DOHH2 (cell line): Measurements from ENCODE around the gene CHML.

Experiments used
- H3F3A ChIP-seq: fragments of 200-600 bp; sonication (generic), shearing (Covaris generic); 2 replicates; pipeline ENCODE4 v1.6.0; 2016; ENCODE audit warnings: antibody characterized with exemption, mild to moderate bottlenecking; ENCODE audit not compliant: control insufficient read depth, insufficient read depth
- H3K27ac ChIP-seq: fragments of 200-600 bp; sonication (generic); 2 replicates; pipeline ENCODE4 v1.5.1; 2014; ENCODE audit warnings: low read depth, mild to moderate bottlenecking, low read length, moderate library complexity
- H3K27me3 ChIP-seq: fragments of 200-600 bp; sonication (generic); 2 replicates; pipeline ENCODE4 v1.6.1; 2014; ENCODE audit warnings: mild to moderate bottlenecking, low read length, mixed read lengths; ENCODE audit not compliant: control insufficient read depth
- H3K36me3 ChIP-seq: fragments of 200-600 bp; sonication (generic); 2 replicates; pipeline ENCODE4 v1.6.1; 2014; ENCODE audit warnings: mild to moderate bottlenecking, low read length, moderate library complexity, mixed read lengths; ENCODE audit not compliant: control insufficient read depth
- H3K4me1 ChIP-seq: fragments of 200-600 bp; sonication (generic); 2 replicates; pipeline ENCODE4 v1.6.1; 2014; ENCODE audit warnings: mild to moderate bottlenecking, low read length, mixed read lengths; ENCODE audit not compliant: control insufficient read depth
- H3K4me2 ChIP-seq: fragments of 200-600 bp; sonication (generic); 2 replicates; pipeline ENCODE4 v1.6.0; 2014; ENCODE audit warnings: mild to moderate bottlenecking, low read length, moderate library complexity
- H3K4me3 ChIP-seq: fragments of 200-600 bp; sonication (generic); 2 replicates; pipeline ENCODE4 v1.5.1; 2014; ENCODE audit warnings: mild to moderate bottlenecking, low read length, mixed read lengths
- H3K79me2 ChIP-seq: fragments of 200-600 bp; sonication (generic); 2 replicates; pipeline ENCODE4 v1.6.1; 2014; ENCODE audit warnings: mild to moderate bottlenecking, low read length, mixed read lengths; ENCODE audit not compliant: control insufficient read depth
- H3K9me2 ChIP-seq: fragments of 200-600 bp; sonication (generic); replicated peaks from 2 replicates; pipeline ENCODE4 v1.6.1; 2014; ENCODE audit warnings: mild to moderate bottlenecking, low read length, mixed read lengths; ENCODE audit not compliant: control insufficient read depth
- H3K9me3 ChIP-seq: fragments of 200-600 bp; sonication (generic); 2 replicates; pipeline ENCODE4 v1.6.1; 2014; ENCODE audit warnings: antibody characterized with exemption, low read length, mixed read lengths; ENCODE audit not compliant: control insufficient read depth, insufficient read depth
- H4K20me1 ChIP-seq: fragments of 200-600 bp; sonication (generic); 2 replicates; pipeline ENCODE4 v1.6.0; 2014; ENCODE audit warnings: low read depth, mild to moderate bottlenecking, antibody characterized with exemption, low read length, moderate library complexity; ENCODE audit not compliant: control insufficient read depth, insufficient read depth
- CTCF ChIP-seq: fragments of 200-600 bp; sonication (generic); IDR thresholded peaks from one replicate; pipeline ENCODE4 v1.5.1; 2014; ENCODE audit warnings: antibody characterized with exemption, mild to moderate bottlenecking, low read depth, low read length; ENCODE audit not compliant: poor library complexity, severe bottlenecking
- EZH2phosphoT487 ChIP-seq: fragments of 200-600 bp; sonication (generic); IDR thresholded peaks from 2 replicates; pipeline ENCODE4 v1.6.1; 2017; ENCODE audit warnings: borderline replicate concordance, mild to moderate bottlenecking, antibody characterized with exemption, low read length, moderate library complexity, mixed read lengths

CHML gene

GRCh38 chr1:241639623-241640148 lies 483 bp downstream of the CHML start:
- H3K4me1 ChIP-seq: peaks cover 55% of the 10 kb centered on the region
- H3K36me3 ChIP-seq: peaks cover 13% of the 10 kb centered on the region
- no peak for TF ChIP-seq CTCF
- no peak for TF ChIP-seq EZH2phosphoT487
- no peaks in the 10 kb centered on the region for H3K9me3 ChIP-seq
- H3K9me2 ChIP-seq: no peaks in the 10 kb centered on the region
- H3K4me3 ChIP-seq: peak overlapping the region; percentile 82
- H3K27ac ChIP-seq: no peak overlapping the region
- peaks cover 8% of the 10 kb centered on the region for H3F3A ChIP-seq
- H3K79me2 ChIP-seq: peaks cover 16% of the 10 kb centered on the region
- H4K20me1 ChIP-seq: no peaks in the 10 kb centered on the region
- peak overlapping the region; percentile 94 for H3K4me2 ChIP-seq
- H3K27me3 ChIP-seq: no peaks in the 10 kb centered on the region

GRCh38 chr1:241638909-241639622 lies 1.1 kb downstream of the CHML start:
- Histone ChIP-seq H3K4me3 (peak overlapping the region; percentile 82), H3K4me1 (peaks cover 55% of the 10 kb centered on the region), H3K27me3 (no peaks in the 10 kb centered on the region), H3K79me2 (peaks cover 16% of the 10 kb centered on the region), H3K9me3 (no peaks in the 10 kb centered on the region), H3K36me3 (peaks cover 18% of the 10 kb centered on the region), H3K4me2 (peak overlapping the region; percentile 94), H3K27ac (no peak overlapping the region), H3K9me2 (no peaks in the 10 kb centered on the region), H3F3A (peaks cover 8% of the 10 kb centered on the region), H4K20me1 (no peaks in the 10 kb centered on the region)
- TF ChIP-seq CTCF (no peak), EZH2phosphoT487 (no peak)

GRCh38 chr1:241638099-241638682 lies 2.0 kb downstream of the CHML start:
- H3K27ac ChIP-seq: no peak overlapping the region
- H3K4me1 ChIP-seq: peaks cover 51% of the 10 kb centered on the region
- H3K27me3 ChIP-seq: no peaks in the 10 kb centered on the region
- no peaks in the 10 kb centered on the region for H4K20me1 ChIP-seq
- H3K4me3 ChIP-seq: no peak overlapping the region
- no peak for TF ChIP-seq EZH2phosphoT487
- no peak for TF ChIP-seq CTCF
- H3K9me3 ChIP-seq: no peaks in the 10 kb centered on the region
- H3K9me2 ChIP-seq: no peaks in the 10 kb centered on the region
- peaks cover 16% of the 10 kb centered on the region for H3K79me2 ChIP-seq
- peaks cover 8% of the 10 kb centered on the region for H3F3A ChIP-seq
- H3K36me3 ChIP-seq: peaks cover 18% of the 10 kb centered on the region
- H3K4me2 ChIP-seq: peak overlapping the region; percentile 94
